ENCODE measurements around the gene JAM3.

Gene JAM3

GRCh38 chr11:134068829-134069425, at the start of gene JAM3:
Gene JAM3 (plus strand): TSS chr11:134069072. CDS start chr11:134069084, 12 bp downstream.
- peak; percentile 4 to 21 for DNase-seq

- no peak for DNase-seq
These were observed 49.4 kb upstream of the JAM3 start for GRCh38 chr11:134019500-134019899.

- no peak for DNase-seq
These were observed 48.3 kb upstream of the JAM3 start for GRCh38 chr11:134020598-134020997.

- DNase-seq: no peak
These were observed 47.5 kb upstream of the JAM3 start for GRCh38 chr11:134021326-134021725.

- DNase-seq: no peak
These were observed 46.1 kb upstream of the JAM3 start for GRCh38 chr11:134022748-134023147.

GRCh38 chr11:134024420-134025081, 44.3 kb upstream of the JAM3 start:
- DNase-seq: no peak

GRCh38 chr11:134025082-134025429, 43.8 kb upstream of the JAM3 start:
- DNase-seq: no peak

GRCh38 chr11:134026655-134027343, 42.1 kb upstream of the JAM3 start:
- DNase-seq: no peak

GRCh38 chr11:134027671-134028070, 41.2 kb upstream of the JAM3 start:
- no peak for DNase-seq

GRCh38 chr11:134028368-134028920, 40.4 kb upstream of the JAM3 start:
- DNase-seq: no peak

- no peak for DNase-seq
These were observed 38.0 kb upstream of the JAM3 start for GRCh38 chr11:134030853-134031252.

- no peak for DNase-seq
These were observed 36.8 kb upstream of the JAM3 start for GRCh38 chr11:134032043-134032442.

- DNase-seq: no peak
These were observed 36.3 kb upstream of the JAM3 start for GRCh38 chr11:134032501-134033091.

GRCh38 chr11:134033276-134033675, 35.6 kb upstream of the JAM3 start:
- DNase-seq: no peak

GRCh38 chr11:134033696-134034491, 35.0 kb upstream of the JAM3 start:
- DNase-seq: no peak

GRCh38 chr11:134034496-134035381, 34.1 kb upstream of the JAM3 start:
- DNase-seq: no peak

GRCh38 chr11:134036492-134037045, 32.3 kb upstream of the JAM3 start:
- DNase-seq: no peak

GRCh38 chr11:134037046-134037908, 31.6 kb upstream of the JAM3 start:
- no peak for DNase-seq

GRCh38 chr11:134038897-134039470, 29.9 kb upstream of the JAM3 start:
- no peak for DNase-seq

Data from AML-193 (cell line).